Mesothelial cell of epicardium (in vitro differentiated cells): ENCODE data around the gene GSE1. TPM values are rescaled to one million over a fixed set of nuclear protein-coding genes. Genes with fewer than 3 reads are reported as not detected.

Experiments
- DNase-seq, 2 experiments: peaks; one replicate each; pipeline ENCODE4 v3.0.0; 2021; ENCODE audit warnings: low spot score in 2 of 2; ENCODE audit not compliant: unreplicated experiment in 2 of 2
- H3K27ac Mint-ChIP-seq: 2 replicates; pipeline ENCODE4 v1.8.0; 2021; ENCODE audit warnings: mixed read lengths
- H3K27me3 Mint-ChIP-seq: 2 replicates; pipeline ENCODE4 v1.8.0; 2021; ENCODE audit warnings: low read depth, mixed read lengths
- H3K36me3 Mint-ChIP-seq: 2 replicates; pipeline ENCODE4 v1.8.0; 2021; ENCODE audit warnings: mixed read lengths
- H3K4me1 Mint-ChIP-seq: 2 replicates; pipeline ENCODE4 v1.8.0; 2021; ENCODE audit warnings: mixed read lengths
- H3K4me3 Mint-ChIP-seq: 2 replicates; pipeline ENCODE4 v1.8.0; 2021; ENCODE audit warnings: mild to moderate bottlenecking, moderate library complexity, mixed read lengths
- H3K9me3 Mint-ChIP-seq: 2 replicates; pipeline ENCODE4 v1.8.0; 2021; ENCODE audit warnings: mixed read lengths
- CTCF ChIP-seq: fragments of 200-600 bp; sonication (generic); IDR thresholded peaks from one replicate; pipeline ENCODE4 v1.5.0; 2021; ENCODE audit warnings: antibody characterized with exemption; ENCODE audit not compliant: unreplicated experiment
- total RNA-seq: library from RNA; stranded (reverse); gene quantifications from 3 replicates; pipeline ENCODE4 v1.2.1, GENCODE V29; 2021

GSE1 gene
- total RNA-seq, 1 donor from 2014 or later = 218 TPM

GRCh38 chr16:85698935-85699558 lies 85.9 kb downstream of the GSE1 start:
- no peaks in the 10 kb centered on the region for H3K36me3 Mint-ChIP-seq
- H3K27ac Mint-ChIP-seq = no peak overlapping the region
- DNase-seq = no peak

GRCh38 chr16:85699628-85700027 lies 86.5 kb downstream of the GSE1 start:
- Mint-ChIP-seq H3K9me3 (no peaks in the 10 kb centered on the region), H3K27me3 (peaks cover 11% of the 10 kb centered on the region), H3K27ac (no peak overlapping the region), H3K4me1 (no peaks in the 10 kb centered on the region), H3K36me3 (no peaks in the 10 kb centered on the region), H3K4me3 (no peak overlapping the region)
- no peak for DNase-seq
- TF ChIP-seq CTCF = no peak

More at GRCh38 chr16:85698935-85699558, 85.9 kb downstream of the GSE1 start:
- H3K9me3 Mint-ChIP-seq = no peaks in the 10 kb centered on the region
- no peak overlapping the region for H3K4me3 Mint-ChIP-seq
- H3K27me3 Mint-ChIP-seq = peaks cover 11% of the 10 kb centered on the region
- H3K4me1 Mint-ChIP-seq = no peaks in the 10 kb centered on the region
- no peak for TF ChIP-seq CTCF

GRCh38 chr16:85704011-85704410 lies 90.9 kb downstream of the GSE1 start:
- peaks cover 2% of the 10 kb centered on the region for H3K36me3 Mint-ChIP-seq
- DNase-seq = no peak
- H3K4me1 Mint-ChIP-seq = no peaks in the 10 kb centered on the region
- no peaks in the 10 kb centered on the region for H3K27me3 Mint-ChIP-seq
- no peaks in the 10 kb centered on the region for H3K9me3 Mint-ChIP-seq
- no peak overlapping the region for H3K27ac Mint-ChIP-seq
- TF ChIP-seq CTCF = no peak
- H3K4me3 Mint-ChIP-seq = no peak overlapping the region

GRCh38 chr16:85704900-85705846 lies 92.1 kb downstream of the GSE1 start:
- H3K4me1 Mint-ChIP-seq = no peaks in the 10 kb centered on the region
- no peak for TF ChIP-seq CTCF

GRCh38 chr16:85706449-85707034 lies 93.4 kb downstream of the GSE1 start:
- DNase-seq = no peak
- no peaks in the 10 kb centered on the region for H3K27me3 Mint-ChIP-seq
- H3K4me3 Mint-ChIP-seq = no peak overlapping the region
- H3K4me1 Mint-ChIP-seq = no peaks in the 10 kb centered on the region
- H3K9me3 Mint-ChIP-seq = no peaks in the 10 kb centered on the region
- no peak overlapping the region for H3K27ac Mint-ChIP-seq
- TF ChIP-seq CTCF = no peak
- peaks cover 4% of the 10 kb centered on the region for H3K36me3 Mint-ChIP-seq

More at GRCh38 chr16:85704900-85705846, 92.1 kb downstream of the GSE1 start:
- Mint-ChIP-seq H3K36me3 (peaks cover 2% of the 10 kb centered on the region), H3K27me3 (no peaks in the 10 kb centered on the region), H3K27ac (no peak overlapping the region), H3K9me3 (no peaks in the 10 kb centered on the region), H3K4me3 (no peak overlapping the region)
- DNase-seq = no peak
